Fibroblast of skin of abdomen (primary cell): Measurements from ENCODE around the gene ZNF23.

Experiments used
- DNase-seq: peaks from one replicate; pipeline ENCODE4 v3.0.0-alpha.2; 2013

The ZNF23 gene

DNA sequence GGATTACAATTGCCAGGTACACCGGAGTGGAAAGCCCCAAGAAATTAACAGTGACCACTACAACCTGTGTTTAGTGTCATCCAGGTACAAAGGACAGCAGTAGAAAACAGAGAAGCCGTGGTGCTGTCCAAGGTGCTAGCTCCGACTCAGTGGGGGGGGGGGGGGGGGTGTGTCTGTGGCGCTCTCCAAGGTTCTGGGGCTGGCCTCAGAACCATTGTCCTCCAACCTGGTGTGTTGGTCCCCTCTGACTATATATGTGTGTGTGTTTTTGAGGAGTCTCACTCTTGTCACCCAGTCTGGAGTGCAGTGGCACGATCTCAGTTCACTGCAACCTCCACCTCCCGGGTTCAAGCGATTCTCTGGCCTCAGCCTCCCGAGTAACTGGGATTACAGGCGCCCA, 5.8 kb upstream of the ZNF23 start:
- peak; percentile 35 for DNase-seq

DNA sequence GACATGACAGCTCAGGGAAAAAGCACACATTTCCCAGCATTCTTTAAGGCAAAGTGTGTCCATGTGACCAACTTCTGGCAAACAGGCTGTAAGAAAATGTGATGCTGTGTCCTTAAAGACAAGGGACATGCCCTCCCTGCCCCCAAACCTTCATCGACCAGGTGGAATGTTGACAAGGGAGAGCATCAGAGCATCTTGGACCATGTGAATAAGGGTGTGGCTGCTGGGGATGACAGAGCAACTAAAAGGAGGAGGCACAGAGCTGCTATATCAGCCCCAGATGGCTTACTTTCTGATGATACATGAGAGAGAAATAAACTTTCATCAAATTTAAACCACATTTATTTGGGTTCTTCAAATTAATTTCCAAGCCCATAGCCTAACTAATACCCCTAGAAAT, 2.2 kb upstream of the ZNF23 start:
- DNase-seq: no peak

DNA sequence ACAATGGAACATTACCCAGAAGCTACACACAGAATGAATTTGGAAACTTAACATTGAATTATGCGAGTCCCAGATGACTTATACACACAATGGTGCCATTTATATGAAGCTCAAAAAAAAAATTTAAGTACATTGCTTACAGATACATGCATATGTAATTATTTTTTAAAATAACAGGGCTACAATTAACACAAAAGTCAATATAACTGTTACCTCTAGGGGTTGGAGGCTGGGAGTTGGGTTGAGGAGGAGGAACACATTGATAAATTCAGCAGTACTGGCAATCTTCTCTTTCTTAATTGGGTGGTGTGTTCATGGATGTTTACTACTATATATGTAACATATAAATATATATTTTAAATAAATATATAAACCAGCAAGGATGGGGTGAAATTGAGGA, 1.1 kb downstream of the ZNF23 start:
- DNase-seq: no peak

DNA sequence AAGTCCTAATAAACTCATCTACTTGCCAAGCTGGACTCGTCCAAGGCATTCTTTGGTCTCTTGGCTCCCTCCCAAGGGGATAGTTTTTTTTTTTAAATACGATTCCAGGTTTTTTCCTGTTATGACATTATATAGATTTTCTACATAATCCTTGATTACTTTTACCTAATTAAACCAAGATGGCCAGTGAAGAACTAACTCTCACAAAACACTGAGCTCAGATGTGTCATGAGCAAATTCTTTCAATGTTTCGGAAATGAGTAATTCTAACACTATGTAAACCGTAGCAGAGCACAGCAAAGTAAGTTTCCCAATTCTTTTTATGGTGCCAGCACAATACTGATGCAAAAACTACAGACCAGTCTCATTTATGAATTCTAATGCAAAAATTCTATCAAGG, 1.8 kb downstream of the ZNF23 start:
- DNase-seq: peak; percentile 90

DNA sequence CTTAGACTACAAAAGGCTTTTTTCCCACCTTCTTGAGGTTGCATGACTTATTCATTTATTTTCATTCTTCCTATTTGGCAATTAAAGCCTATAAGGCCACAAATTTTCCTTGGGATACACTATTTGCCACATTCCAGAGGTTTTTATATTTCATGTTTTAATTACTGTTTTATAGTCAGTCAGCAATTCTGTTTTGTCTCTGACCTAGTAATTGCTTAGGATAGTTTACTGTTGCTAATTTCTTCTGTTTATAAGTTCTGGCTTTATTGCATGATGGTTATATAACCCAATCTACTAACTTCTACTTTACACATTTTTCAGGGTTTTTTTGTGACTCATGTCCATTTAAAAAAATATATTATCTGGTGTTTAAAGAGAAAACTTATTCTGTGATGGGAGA, 2.5 kb downstream of the ZNF23 start:
- DNase-seq: no peak

DNA sequence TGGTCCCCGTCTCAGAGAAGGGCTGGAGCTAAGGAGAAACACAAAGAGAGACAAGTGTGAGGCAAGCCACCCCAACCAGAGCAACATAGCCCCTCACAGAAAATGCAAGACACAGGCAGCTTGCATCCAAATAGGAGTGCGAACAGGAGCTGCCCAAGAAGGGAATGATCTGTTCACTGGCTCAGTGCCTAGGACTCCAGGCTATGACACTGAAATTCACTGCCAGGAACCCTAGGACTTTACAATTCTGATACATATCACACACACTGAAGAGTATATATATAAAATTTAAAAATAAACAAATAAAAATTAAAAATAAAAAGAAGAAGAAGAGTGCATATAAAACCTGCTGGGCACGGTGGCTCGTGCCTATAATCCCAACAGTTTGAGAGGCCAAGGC, 5.2 kb downstream of the ZNF23 start:
- no peak for DNase-seq

DNA sequence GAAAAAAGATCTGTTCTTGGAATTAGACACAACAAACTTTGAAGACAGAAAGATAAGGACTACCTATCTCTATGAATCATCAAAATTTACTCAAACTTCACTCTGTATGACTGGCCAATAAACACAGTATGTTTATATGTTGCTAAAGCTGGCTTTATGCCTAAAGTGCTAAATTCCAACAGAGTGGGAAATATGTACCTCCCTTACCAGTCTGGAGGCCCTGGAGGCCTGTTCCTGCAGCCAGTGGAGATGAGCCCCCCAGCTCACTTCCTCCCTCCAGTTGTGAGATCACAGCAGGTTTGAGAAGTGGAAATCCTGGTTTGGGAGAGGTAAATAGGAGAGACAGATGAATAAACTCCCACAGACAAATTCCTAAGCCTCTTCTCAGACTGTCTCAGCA, 9.0 kb downstream of the ZNF23 start:
- DNase-seq: no peak

DNA sequence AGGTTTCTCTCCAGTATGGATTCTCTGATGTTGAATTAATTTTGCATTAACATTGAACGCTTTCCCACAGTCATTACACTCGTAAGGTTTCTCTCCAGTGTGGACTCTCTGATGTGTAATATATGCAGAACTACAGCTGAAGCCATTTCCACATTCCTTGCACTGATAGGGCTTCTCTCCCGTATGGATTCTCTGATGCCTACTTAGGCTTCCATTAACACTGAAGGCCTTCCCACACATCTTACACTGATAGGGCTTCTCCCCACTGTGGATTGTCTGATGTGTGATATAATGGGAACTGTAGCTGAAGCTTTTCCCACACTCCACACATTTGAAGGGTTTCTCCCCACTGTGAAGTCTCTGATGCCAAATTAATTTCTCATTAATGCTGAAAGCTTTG, 13.0 kb downstream of the ZNF23 start:
- no peak for DNase-seq

DNA sequence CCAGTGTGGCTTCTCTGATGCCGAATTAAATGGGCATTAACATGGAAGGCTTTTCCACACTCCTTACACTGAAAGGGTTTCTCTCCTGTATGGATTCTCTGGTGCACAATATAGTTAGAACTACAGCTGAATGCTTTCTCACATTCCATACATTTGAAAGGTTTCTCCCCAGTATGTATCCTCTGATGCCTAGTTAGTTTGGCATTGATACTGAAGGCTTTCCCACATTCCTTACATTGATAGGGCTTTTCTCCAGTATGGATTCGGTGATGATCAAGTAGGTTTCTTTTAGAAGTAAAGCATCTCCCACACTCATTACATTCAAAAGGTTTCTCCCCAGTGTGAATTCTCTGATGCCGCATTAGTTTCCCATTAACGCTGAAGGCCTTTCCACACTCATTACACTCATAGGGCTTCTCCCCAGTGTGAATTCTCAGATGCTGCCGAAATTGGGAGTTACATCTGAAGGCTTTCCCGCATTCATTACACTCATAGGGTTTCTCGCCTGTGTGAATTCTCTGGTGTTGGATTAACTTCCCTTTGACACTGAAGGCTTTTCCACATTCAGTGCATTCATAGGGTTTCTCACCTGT, 13.7 kb downstream of the ZNF23 start:
- DNase-seq: no peak

DNA sequence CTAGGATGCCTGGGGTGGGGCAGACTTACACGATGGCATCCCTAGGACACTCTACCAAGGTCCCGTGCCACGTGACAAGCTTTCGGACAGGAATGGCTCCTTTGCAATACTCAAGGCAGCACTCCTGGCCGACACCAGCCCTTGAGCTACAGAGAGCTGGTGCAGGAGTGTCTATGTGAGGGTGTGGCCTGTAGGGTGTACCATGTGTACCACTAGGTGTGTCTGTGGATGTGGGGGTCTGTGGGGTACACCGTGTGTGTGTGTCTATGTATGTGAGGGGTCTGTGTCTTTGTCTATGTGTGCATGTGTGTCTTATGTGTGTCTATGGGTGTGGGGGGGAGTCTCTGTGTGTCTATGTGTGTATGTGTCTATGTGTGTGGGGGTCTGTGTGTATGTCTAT, 18.3 kb downstream of the ZNF23 start:
- DNase-seq: no peak

DNA sequence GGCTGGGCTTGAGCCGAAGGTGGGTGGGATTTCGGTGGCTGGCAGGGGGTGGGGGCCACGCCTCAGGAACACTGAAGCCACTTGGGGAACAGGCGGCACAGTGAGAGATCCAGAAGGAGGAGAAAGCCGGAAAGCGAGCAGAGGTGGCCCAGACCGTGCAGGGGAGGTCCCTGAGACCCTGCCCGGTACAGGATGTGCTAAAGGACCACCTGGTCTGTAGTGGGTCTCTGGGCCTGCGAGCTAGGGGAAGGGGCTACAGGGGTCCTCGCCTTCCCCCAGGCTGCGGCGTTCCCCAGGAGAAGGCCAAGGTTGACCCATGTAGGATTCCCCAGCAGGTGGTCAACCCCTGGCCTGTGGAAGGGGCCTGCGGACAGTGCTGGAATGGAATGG, 20.0 kb downstream of the ZNF23 start, which contains the start of gene TLE7:
Gene TLE7, minus strand, starts transcription at position 4 of the 390 bp plus-strand sequence. CDS start 8,730 bp downstream, outside the sequence.
- DNase-seq: no peak

DNA sequence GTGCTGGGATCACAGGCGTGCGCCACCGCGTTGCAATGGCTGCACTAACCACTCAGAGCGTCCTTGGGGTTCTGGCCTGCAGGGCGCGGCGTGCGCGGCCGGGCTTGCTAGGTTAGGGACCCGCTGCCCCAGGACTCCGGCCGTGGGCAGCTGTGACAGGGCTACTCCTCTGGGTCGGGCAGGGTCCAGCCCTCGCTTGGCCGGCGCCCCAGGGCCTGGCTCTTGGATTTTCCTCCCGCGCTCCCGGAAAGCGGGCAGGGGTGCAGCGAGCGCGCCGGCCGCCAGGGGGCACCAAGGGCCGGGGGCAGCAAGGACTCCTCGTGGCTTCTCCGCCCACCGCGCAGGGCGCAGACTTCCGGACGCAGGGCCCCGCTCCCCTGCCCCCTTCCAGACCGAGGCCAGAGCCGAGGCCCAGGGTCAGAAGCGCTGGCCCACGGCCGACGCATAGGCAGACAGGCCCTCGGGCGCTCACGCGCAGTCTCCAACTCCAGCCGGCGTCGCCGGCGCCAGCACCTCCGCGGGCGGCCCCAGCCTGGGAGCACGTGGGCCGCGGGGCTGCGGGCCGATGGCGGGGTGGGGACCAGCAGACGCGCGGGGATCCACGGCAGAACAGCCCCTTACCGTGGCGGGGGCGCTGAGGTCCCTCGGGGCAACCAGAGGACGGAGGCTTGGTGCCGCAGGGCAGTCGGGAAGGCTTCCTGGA, 20.5 kb downstream of the ZNF23 start:
- DNase-seq: no peak

DNA sequence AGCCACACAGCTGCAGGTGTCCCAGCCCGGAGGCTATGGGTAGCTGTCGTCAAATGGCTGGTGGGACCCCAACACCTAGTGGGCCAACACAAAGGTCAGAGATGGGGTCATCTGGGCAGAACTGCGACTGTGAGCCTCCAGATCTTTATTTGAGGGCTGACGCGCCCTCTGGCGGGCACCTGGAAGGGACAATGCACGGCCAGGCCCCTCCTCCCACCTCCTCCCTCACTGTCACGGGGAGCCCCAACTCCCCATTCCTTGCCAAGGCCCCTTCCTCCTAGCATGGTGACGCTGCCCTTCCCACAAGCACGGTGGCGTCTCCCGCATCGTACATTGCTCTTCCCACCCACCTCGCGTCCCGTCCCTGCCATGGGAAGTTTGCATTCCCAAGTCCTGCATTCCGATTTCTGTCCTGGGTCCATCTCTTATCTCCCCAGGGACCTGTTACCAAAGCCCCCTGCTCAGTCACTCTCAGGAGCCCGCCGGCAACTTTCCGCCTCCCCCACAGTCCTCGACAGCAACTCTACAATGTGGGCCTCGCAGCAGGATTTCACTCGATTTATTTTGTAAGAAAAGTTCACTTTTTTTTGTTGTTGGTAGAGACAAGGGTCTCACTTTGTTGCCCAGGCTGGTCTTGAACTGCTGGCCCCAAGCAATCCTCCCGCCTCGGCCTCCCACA, 21.2 kb downstream of the ZNF23 start:
- DNase-seq: no peak

DNA sequence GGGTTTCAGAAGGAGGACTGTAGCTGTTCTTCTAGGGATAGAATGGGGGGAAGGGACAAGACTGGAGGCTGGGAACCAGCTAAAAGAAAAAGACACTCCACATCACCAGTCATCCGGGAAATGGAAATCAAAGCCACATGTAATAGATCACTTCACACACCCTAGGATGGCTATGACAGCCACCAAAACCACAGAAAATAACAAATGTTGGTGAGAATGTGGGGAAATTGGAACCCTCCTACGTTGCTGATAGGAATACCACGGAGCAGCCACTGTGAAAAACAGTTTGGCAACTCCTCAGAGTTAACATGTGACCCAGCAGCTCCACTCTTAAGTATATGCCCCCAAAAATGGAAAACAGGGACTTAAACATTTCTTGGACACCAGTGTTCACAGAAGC, 22.5 kb downstream of the ZNF23 start:
- peak; percentile 5 for DNase-seq

DNA sequence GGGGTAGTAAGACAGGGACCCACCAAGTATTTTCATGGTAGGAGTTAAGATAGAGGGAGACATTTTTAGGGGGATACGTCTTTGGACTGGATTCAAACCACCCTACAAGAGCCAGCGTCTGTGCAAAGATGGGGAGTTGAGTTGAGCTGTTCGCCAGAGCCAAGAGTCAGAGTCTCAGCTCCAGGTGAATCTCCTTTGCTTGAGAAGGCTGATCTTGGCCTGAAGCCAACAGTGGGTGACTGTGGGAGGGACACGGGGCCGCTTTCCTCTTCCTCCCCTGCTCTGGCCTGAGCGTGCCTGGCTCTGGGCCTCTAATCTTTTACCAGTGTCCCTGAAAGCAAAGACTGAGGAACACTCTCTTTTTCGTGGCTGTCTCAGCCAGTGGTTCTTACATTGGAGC, 25.6 kb downstream of the ZNF23 start:
- DNase-seq: no peak

DNA sequence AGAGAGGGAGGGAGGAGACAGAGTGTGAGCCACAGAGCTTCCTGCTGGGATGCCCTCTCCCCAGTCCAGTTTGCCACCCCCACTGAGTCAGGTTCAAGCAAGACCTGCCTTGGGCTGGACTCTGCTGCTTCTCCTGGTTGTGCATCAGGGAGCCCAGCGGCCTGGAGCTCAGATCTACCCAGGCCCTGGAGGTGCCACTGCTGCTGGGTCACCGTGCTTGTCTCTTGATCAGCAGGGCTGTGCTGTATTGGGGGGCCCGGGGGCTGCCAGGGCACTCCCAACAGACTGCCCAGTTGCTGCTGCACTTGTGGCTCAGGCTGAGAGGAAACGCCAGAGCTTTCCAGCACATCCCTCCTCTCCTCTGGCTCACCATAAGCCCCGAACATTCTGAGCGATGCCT, 29.1 kb downstream of the ZNF23 start:
- DNase-seq: no peak

DNA sequence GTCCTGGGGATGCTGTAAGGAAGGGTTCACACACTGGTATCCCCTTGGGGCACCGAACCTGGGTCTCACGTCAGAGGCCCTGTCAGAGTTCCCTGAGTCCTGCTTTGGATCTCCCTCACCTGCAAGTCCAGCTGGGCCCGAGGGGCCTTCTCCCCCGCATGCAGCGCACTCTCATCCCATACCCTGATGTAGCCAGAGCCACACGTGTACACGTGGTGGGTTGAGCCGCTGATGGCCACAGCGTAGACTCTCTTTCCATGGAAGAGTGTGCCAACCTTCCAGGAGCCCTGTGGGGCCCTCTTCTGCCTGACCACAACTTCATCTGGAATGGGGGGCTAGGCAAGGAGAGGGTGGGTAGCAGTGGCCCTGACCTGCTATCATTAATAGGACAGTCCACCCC, 30.1 kb downstream of the ZNF23 start:
- no peak for DNase-seq

DNA sequence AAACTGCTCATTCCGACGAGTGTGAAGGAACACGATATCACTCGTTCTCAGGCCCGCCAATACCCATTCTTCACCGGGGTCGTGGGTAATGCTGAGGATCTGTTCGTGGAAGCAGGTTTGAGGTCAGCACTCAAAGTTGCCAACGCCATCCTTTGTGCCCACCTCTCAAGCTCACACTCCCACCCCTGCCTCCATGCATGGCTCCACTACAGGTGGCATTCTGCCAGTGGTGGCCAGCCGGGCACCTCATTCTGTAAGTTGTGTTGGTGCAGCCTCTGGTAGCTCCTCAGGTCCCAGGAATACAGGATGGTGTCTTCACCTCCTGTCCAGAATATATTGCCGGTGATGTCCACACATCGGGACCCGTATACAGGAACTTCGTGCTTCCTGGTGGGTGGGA, 30.9 kb downstream of the ZNF23 start:
- no peak for DNase-seq

DNA sequence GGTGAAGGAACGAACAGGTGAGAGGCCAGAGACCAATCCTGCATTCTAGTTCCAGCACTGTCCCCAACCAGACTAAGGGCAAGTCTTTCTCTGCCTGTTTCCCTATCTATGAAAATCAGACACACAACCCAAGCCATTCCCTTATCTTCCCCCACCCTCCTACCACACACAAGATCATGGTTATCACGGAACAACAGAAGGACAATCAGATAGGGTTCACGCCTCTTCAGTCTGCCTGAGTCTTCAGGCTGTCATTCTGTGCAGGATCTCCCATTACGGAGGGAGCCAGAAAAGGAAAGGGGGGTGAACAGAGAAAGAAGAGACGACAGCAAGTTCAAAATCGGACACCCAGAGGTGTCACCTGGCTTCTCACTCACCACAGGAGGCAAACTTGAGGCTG, 31.3 kb downstream of the ZNF23 start:
- DNase-seq: no peak

DNA sequence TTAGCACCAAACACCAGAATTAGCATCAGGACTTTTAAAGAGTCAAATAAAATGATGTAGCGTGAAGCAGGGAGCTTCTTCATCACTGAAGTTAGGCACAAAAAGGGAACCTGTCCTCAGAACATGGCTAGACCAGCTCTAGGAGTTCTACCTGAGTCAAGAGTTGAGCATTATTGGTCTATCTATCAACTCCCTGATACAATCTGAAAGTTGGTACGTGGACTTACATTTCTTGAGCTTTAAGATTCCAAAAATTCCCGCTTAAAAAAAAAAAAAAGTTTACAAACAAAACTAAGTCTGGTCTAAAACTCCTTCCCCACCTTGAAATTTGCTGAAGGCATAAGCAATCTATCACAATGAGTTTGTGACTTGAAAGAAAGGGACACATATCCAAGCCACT, 32.5 kb downstream of the ZNF23 start:
- DNase-seq: no peak

DNA sequence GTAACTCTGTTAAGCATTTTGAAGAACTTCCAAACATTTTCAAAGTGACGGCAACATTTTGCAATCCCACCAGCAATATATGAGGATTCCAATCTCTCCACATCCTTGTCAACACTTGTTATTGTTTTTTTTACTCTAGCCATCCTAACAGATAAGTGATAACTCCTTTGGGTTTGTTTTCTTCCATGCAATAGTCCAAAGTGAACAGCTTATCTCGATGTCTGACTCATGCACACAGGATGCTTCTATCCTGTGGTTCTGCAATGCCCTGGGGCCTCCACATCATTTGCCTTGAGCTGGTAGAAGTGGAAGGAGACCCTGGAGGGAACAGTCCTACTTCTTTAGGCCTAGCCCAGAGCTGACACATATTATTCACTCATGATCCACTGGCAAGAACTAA, 33.2 kb downstream of the ZNF23 start:
- no peak for DNase-seq

DNA sequence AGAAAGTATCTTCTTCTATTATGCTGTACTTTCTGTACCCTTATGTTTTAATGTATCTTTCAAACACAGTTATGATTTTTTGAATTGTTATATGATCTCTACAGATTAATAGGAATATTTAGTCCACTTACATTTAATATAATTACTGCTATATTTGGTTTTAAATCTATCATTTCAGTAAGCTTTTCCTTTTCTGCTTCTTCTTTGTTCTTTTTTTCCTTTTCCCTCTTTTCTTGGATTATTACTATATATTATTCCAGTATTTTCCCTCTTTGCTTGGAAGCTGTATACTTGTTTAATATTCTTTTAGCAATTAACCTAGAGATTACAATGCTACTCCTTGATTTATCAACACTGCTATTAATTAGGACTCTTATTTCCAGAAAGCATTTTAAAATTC, 33.7 kb downstream of the ZNF23 start:
- DNase-seq: no peak

DNA sequence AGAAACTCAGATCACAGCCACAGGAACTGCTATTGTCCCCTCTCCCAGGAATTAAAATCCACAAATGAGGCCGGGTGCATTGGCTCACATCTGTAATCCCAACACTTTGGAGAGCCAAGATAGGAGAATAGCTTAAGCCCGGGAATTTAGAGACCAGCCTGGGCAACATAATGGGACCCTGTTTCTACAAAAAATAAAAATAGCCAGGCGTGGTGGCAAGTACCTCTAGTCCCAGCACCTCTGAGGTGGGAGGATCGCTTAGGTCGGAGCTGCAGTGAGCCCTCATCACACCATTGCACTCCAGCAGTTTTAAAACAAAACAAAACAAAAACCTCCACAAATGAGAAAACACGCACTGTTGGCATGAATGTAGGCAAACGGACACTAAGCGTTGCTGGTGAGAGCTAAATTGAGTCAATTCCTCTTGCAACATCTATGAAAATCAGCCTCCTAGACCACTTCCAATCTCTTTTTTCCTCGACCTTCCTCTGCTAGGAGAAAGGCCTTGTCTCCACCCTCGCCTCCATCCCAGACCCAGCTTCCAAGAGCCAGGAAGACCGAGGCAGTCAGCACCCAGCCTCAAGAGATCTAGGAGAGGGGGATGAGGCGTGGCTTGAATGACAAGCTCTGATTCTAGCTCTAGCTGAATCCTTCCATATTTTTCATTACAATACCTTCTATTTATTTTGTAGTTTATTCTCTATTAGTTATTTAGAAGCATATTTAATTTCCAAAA, 35.0 kb downstream of the ZNF23 start:
- no peak for DNase-seq
